HG02610 (cell line): ENCODE data around the gene C6orf47.

Source experiments
- ATAC-seq: cut with Tn5 transposase; IDR thresholded peaks from one replicate; pipeline ENCODE4 v1.9.1; 2021; ENCODE audit warnings: mild to moderate bottlenecking, moderate library complexity; ENCODE audit not compliant: unreplicated experiment

The C6orf47 gene

GRCh38 chr6:31617010-31617409 is 43.6 kb downstream of the C6orf47 start:
- ATAC-seq: no peak

GRCh38 chr6:31615748-31616147 is 44.8 kb downstream of the C6orf47 start:
- no peak for ATAC-seq

- ATAC-seq: no peak
These were observed 45.6 kb downstream of the C6orf47 start, which contains the start of gene AIF1 for GRCh38 chr6:31614684-31615578. Gene AIF1 (plus strand): TSS chr6:31615234. CDS start chr6:31615330, 96 bp downstream.

GRCh38 chr6:31614075-31614619 is 46.4 kb downstream of the C6orf47 start:
- no peak for ATAC-seq

- ATAC-seq: no peak
These were observed 49.6 kb downstream of the C6orf47 start for GRCh38 chr6:31610968-31611367.

GRCh38 chr6:31609519-31610406 is 50.8 kb downstream of the C6orf47 start:
- ATAC-seq: no peak
